Endothelial cell of umbilical vein (primary cell): Measurements from ENCODE around the gene PUDP. TPM values are rescaled to one million over a fixed set of nuclear protein-coding genes. Genes with fewer than 3 reads are reported as not detected.

Experiments
- BruUV-seq: library from RNA; stranded (reverse); fragments of 400-500 nt; replicated peaks from 2 replicates; lab custom pipeline; 2021; lab: Mats Ljungman, UMichigan
- CTCF ChIA-PET: fragments of 300-600, 350-600 bp; sonication (Branson Sonifier 250); formaldehyde crosslinking; loops from one replicate; lab custom pipeline; 2021; ENCODE audit warnings: antibody characterized with exemption, inconsistent platforms; lab: Charles Lee
- POLR2A ChIA-PET: fragments of 300-600, 350-600 bp; sonication (Branson Sonifier 250); formaldehyde crosslinking; loops from one replicate; lab custom pipeline; 2021; ENCODE audit warnings: antibody characterized with exemption, inconsistent platforms; lab: Charles Lee
- DNase-seq: peaks from one replicate; pipeline ENCODE4 v3.0.0-alpha.2; 2011; ENCODE audit warnings: low read depth, low spot score
- FAIRE-seq: peaks from 2 replicates; lab custom pipeline; 2011; peaks lifted over from hg19 to GRCh38; lab: Jason Lieb, UNC
- H2AFZ ChIP-seq: 2 replicates; pipeline ENCODE4 v1.6.0; 2012; ENCODE audit warnings: low read depth, low read length, control low read depth, inconsistent platforms
- H3K27ac ChIP-seq: 2 replicates; pipeline ENCODE4 v1.5.1; 2011; ENCODE audit warnings: low read depth, mild to moderate bottlenecking, control low read depth, low read length, moderate library complexity; ENCODE audit not compliant: insufficient read depth
- H3K27me3 ChIP-seq, 2 experiments: 2 replicates each; pipeline versions ENCODE4 v1.6.0 to v1.6.1; 2011; ENCODE audit warnings: low read length in 2 of 2, mixed read lengths in 1 of 2; ENCODE audit not compliant: control insufficient read depth in 2 of 2, insufficient read depth in 2 of 2
- H3K36me3 ChIP-seq, 2 experiments: 2 replicates in 1 of 2; 3 replicates in 1 of 2; pipeline ENCODE4 v1.5.1; 2011; ENCODE audit warnings: low read length in 2 of 2, mild to moderate bottlenecking in 1 of 2, moderate library complexity in 1 of 2; ENCODE audit not compliant: control insufficient read depth in 2 of 2, insufficient read depth in 2 of 2; ENCODE audit errors: extremely low read depth in 1 of 2
- H3K4me1 ChIP-seq: 3 replicates; pipeline ENCODE4 v1.5.1; 2011; ENCODE audit warnings: mild to moderate bottlenecking, low read length; ENCODE audit not compliant: control insufficient read depth, insufficient read depth; ENCODE audit errors: extremely low read depth
- H3K4me2 ChIP-seq: 2 replicates; pipeline ENCODE4 v1.6.1; 2011; ENCODE audit warnings: low read length, control low read depth, mixed read lengths; ENCODE audit not compliant: insufficient read depth
- H3K4me3 ChIP-seq, 3 experiments: fragments of 200-600 bp in 1 of 3; sonication (generic), shearing (Covaris generic) in 1 of 3; replicated peaks in 1 of 3; 2 replicates each; pipeline ENCODE4 v1.5.1; 2011 to 2016; ENCODE audit warnings: control low read depth in 3 of 3, low read length in 3 of 3, mild to moderate bottlenecking in 2 of 3, inconsistent platforms in 1 of 3, low read depth in 1 of 3, moderate library complexity in 1 of 3; ENCODE audit not compliant: insufficient read depth in 1 of 3
- H3K79me2 ChIP-seq: 2 replicates; pipeline ENCODE4 v1.6.0; 2012; ENCODE audit warnings: low read length, inconsistent platforms; ENCODE audit not compliant: control insufficient read depth, insufficient read depth
- H3K9ac ChIP-seq: replicated peaks from 2 replicates; pipeline ENCODE3; 2011; ENCODE audit warnings: low read length, control low read depth; ENCODE audit not compliant: insufficient read depth; ENCODE audit errors: extremely low read depth
- H3K9me1 ChIP-seq: replicated peaks from 3 replicates; pipeline ENCODE4 v1.6.0; 2011; ENCODE audit warnings: mild to moderate bottlenecking, low read length; ENCODE audit not compliant: control insufficient read depth, insufficient read depth; ENCODE audit errors: extremely low read depth
- H3K9me3 ChIP-seq: replicated peaks from 2 replicates; pipeline ENCODE4 v1.5.1; 2012; ENCODE audit warnings: low read length, inconsistent platforms; ENCODE audit not compliant: control insufficient read depth, insufficient read depth
- H4K20me1 ChIP-seq: replicated peaks from 2 replicates; pipeline ENCODE3; 2011; ENCODE audit warnings: mild to moderate bottlenecking, low read length; ENCODE audit not compliant: control insufficient read depth, insufficient read depth; ENCODE audit errors: extremely low read depth
- CTCF ChIP-seq, 2 donors: IDR thresholded peaks; 1 replicate in 1 of 2; 2 replicates in 1 of 2; pipeline ENCODE4 v1.5.1; 2011; ENCODE audit warnings: low read length in 2 of 2, mild to moderate bottlenecking in 2 of 2, moderate library complexity in 2 of 2, control low read depth in 1 of 2, inconsistent platforms in 1 of 2, low read depth in 1 of 2; ENCODE audit not compliant: insufficient read depth in 1 of 2; ENCODE audit errors: extremely low read depth in 1 of 2
- FOS ChIP-seq: IDR thresholded peaks from 2 replicates; pipeline ENCODE4 v1.6.1; 2011; ENCODE audit warnings: mild to moderate bottlenecking, low read length, moderate library complexity, borderline replicate concordance; ENCODE audit not compliant: insufficient read depth
- GATA2 ChIP-seq: IDR thresholded peaks from 2 replicates; pipeline ENCODE4 v1.7.0; 2011; ENCODE audit warnings: low read depth, mild to moderate bottlenecking, moderate library complexity, mixed read lengths, low read length; ENCODE audit not compliant: insufficient read length, insufficient read depth
- JUN ChIP-seq: IDR thresholded peaks from 2 replicates; pipeline ENCODE4 v1.6.1; 2011; ENCODE audit warnings: borderline replicate concordance, low read depth; ENCODE audit not compliant: insufficient read length, insufficient read depth
- dilution Hi-C: fragments of 300-500 bp; cut with MboI; formaldehyde crosslinking; loops from one replicate; pipeline ENCODE4 v1.15.0; 2019; ENCODE audit warnings: low sequenced_read_pairs; ENCODE audit not compliant: extremely low pct_ligation_motif_present
- intact Hi-C: fragments of 100-400 bp; cut with micrococcal nuclease; formaldehyde crosslinking; loops from one replicate; pipeline ENCODE4 v1.10.0; 2022
- polyA plus RNA-seq, 4 experiments: library from polyadenylated mRNA; depleted of rRNA in 3 of 4; stranded (reverse) in 3 of 4; unstranded in 1 of 4; fragments of >200 nt; gene quantifications; 2 replicates each; pipeline versions ENCODE4 v1.2.1 to v1.2.3, GENCODE V29; 2011 to 2012; ENCODE audit warnings: missing spikeins in 1 of 4
- total RNA-seq: library from RNA; stranded (reverse); gene quantifications from 2 replicates; pipeline ENCODE4 v1.2.3, GENCODE V29; 2021

PUDP gene
- total and polyA plus RNA-seq, 2 donors (not counting 3 experiments of a cell fraction or from before 2014, with no cell fraction given): 17.3 to 22.5 TPM

GRCh38 chrX:7050271-7050670 is 97.7 kb downstream of the PUDP start:
- Histone ChIP-seq H3K27me3 (no peaks in the 10 kb centered on the region), H3K4me1 (no peaks in the 10 kb centered on the region), H3K79me2 (no peaks in the 10 kb centered on the region), H3K9me3 (no peaks in the 10 kb centered on the region), H3K4me2 (no peak overlapping the region), H3K9ac (no peak overlapping the region), H3K36me3 (no peaks in the 10 kb centered on the region), H3K4me3 (no peak overlapping the region), H3K27ac (no peak overlapping the region), H3K9me1 (no peaks in the 10 kb centered on the region), H4K20me1 (no peaks in the 10 kb centered on the region), H2AFZ (no peak overlapping the region)
- ChIA-PET POLR2A (no interaction called here), CTCF (no interaction called here)
- BruUV-seq: no TSS peak
- FAIRE-seq: no peak
- intact Hi-C loops: no loop called here
- TF ChIP-seq CTCF (IDR thresholded peaks at IDR 0.05; ENCODE audit: extremely low read depth in 1 of 2, insufficient read depth in 1 of 2, low read depth in 1 of 2, low read length in 2 of 2) (no peak), FOS (no peak)
- dilution Hi-C loops: no loop called here
- DNase-seq: no peak

- no peak overlapping the region for H3K27ac ChIP-seq
Observed at GRCh38 chrX:7047951-7048350, 100.0 kb downstream of the PUDP start.

More at GRCh38 chrX:7047951-7048350, 100.0 kb downstream of the PUDP start:
- dilution Hi-C loops: no loop called here
- no TSS peak for BruUV-seq
- Histone ChIP-seq H3K36me3 (no peaks in the 10 kb centered on the region), H3K27me3 (no peaks in the 10 kb centered on the region), H3K9ac (no peak overlapping the region), H3K79me2 (no peaks in the 10 kb centered on the region), H3K9me1 (no peaks in the 10 kb centered on the region), H3K4me1 (no peaks in the 10 kb centered on the region), H4K20me1 (no peaks in the 10 kb centered on the region), H3K4me3 (no peak overlapping the region), H3K9me3 (no peaks in the 10 kb centered on the region), H3K4me2 (no peak overlapping the region), H2AFZ (no peak overlapping the region)
- TF ChIP-seq GATA2 (no peak), JUN (no peak), CTCF (IDR thresholded peaks at IDR 0.05; ENCODE audit: extremely low read depth in 1 of 2, insufficient read depth in 1 of 2, low read depth in 1 of 2, low read length in 2 of 2) (no peak)
- CTCF ChIA-PET: no interaction called here
- POLR2A ChIA-PET: no interaction called here
- FAIRE-seq: no peak
- no peak for DNase-seq
- intact Hi-C loops: no loop called here
